Sigmoid colon (tissue), 7 donors: ENCODE measurements around the gene DIS3L2. TPM values are rescaled to one million over a fixed set of nuclear protein-coding genes. Genes with fewer than 3 reads are reported as not detected.

ENCODE experiments used
- DNase-seq: peaks from one replicate; pipeline ENCODE4 v3.0.0-alpha.2; 2019
- H3K27ac ChIP-seq, 4 donors: fragments of 200-600 bp; sonication (generic); one replicate each; pipeline ENCODE4 v1.5.1; 2016 to 2019; ENCODE audit warnings: mild to moderate bottlenecking in 1 of 4
- H3K27me3 ChIP-seq, 3 donors: fragments of 200-600 bp; sonication (generic); one replicate each; pipeline ENCODE4 v1.5.1; 2019; ENCODE audit warnings: mild to moderate bottlenecking in 1 of 3
- H3K36me3 ChIP-seq, 4 donors: fragments of 200-600 bp; sonication (generic); one replicate each; pipeline ENCODE4 v1.5.1; 2016 to 2019
- H3K4me1 ChIP-seq, 4 donors: fragments of 200-600 bp; sonication (generic); one replicate each; pipeline ENCODE4 v1.5.1; 2017 to 2019
- H3K4me3 ChIP-seq, 4 donors: fragments of 200-600 bp; sonication (generic); one replicate each; pipeline ENCODE4 v1.5.1; 2017 to 2019; ENCODE audit warnings: mild to moderate bottlenecking in 2 of 4, moderate library complexity in 1 of 4
- H3K9me3 ChIP-seq, 4 donors: fragments of 200-600 bp in 3 of 4; sonication (generic) in 3 of 4; one replicate each; pipeline versions ENCODE4 v1.5.1 to v1.6.1; 2013 to 2019
- EP300 ChIP-seq, 4 donors: sonication (generic); formaldehyde crosslinking; IDR thresholded peaks; one replicate each; pipeline ENCODE4 v1.6.1; 2017; ENCODE audit warnings: antibody characterized with exemption in 4 of 4
- POLR2A ChIP-seq, 2 donors: fragments of 450-650 bp; IDR thresholded peaks; one replicate each; pipeline ENCODE4 v1.6.1; 2016; ENCODE audit warnings: antibody characterized with exemption in 2 of 2, mild to moderate bottlenecking in 2 of 2, moderate library complexity in 2 of 2
- POLR2AphosphoS5 ChIP-seq, 4 donors: sonication (generic); formaldehyde crosslinking; IDR thresholded peaks; one replicate each; pipeline ENCODE4 v1.6.1; 2017; ENCODE audit warnings: antibody characterized with exemption in 4 of 4
- WGBS, 2 donors: extraction: QIAGEN DNeasy Blood & Tissue Kit; methylation state at CpG; one replicate each; pipeline ENCODE4 v1.1.7; 2013; 5-methylcytosine and 5-hydroxymethylcytosine counted together
- intact Hi-C: fragments of 100-400 bp; cut with DNase I; formaldehyde crosslinking; loops from one replicate; pipeline ENCODE4 v1.15.1; 2023
- polyA plus RNA-seq, 3 donors: library from polyadenylated mRNA; stranded (reverse); fragments of 200-250 nt; gene quantifications; one replicate each; pipeline ENCODE4 v1.2.3, GENCODE V29; 2013
- total RNA-seq, 4 donors: library from RNA; depleted of rRNA; stranded (reverse); fragments of >200 nt; gene quantifications; one replicate each; pipeline ENCODE4 v1.1.0, GENCODE V29; 2016
- TF ChIP-seq, protein P1 (sequence below), 4 experiments: fragments of 450-650 bp in 3 of 4; fragments of 200-600 bp in 1 of 4; IDR thresholded peaks; one replicate each; pipeline ENCODE4 v1.5.1; 2016 to 2019; ENCODE audit warnings: antibody characterized with exemption in 4 of 4, mild to moderate bottlenecking in 3 of 4, moderate library complexity in 2 of 4
- donor health status: healthy with polysubstance abuse.
- donor health status: Bipolar disorder and iron deficiency.
- donor health status: healthy.

DIS3L2 gene
- total and polyA plus RNA-seq, 7 donors, result 8.8 to 37.9 (median 22.5) TPM

DNA sequence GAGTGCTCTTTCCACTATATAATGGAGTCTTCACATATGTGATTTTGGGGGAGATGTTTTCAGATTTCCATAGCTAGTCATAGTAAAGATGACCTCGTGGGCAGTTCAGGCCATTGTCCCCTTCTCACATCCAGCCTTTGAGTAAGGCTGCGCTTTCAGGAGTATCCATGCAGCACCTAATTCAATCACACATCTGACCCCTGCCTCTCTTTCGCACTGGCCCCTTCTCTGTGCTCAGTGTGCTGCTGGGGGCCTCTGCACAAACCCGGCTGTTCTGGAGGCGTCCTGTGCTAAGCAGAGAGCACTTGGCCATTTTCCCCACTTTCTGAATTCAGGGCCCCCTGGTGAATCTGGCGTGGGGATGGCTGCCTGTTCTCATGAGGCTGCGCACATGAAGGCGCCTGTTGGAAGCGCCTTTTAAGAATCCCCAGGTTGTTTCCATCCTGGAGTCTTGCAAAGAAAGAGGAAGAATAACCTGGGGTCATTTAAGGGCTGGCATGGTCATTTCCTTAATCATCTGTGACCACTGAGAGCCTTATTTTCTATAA is 321.1 kb downstream of the DIS3L2 start:
- Histone ChIP-seq H3K4me1 (peaks cover 0 to 3% (median 0%) of the 10 kb centered on the region in 4 donors), H3K27ac (no peak overlapping the region), H3K9me3 (no peaks in the 10 kb centered on the region), H3K36me3 (peaks cover 0 to 6% (median 0%) of the 10 kb centered on the region in 4 donors), H3K27me3 (no peaks in the 10 kb centered on the region), H3K4me3 (no peak overlapping the region)
- intact Hi-C loops, result no loop called here
- TF ChIP-seq POLR2A (IDR thresholded peaks at IDR 0.05), result no peak
- TF ChIP-seq, protein P1, sequence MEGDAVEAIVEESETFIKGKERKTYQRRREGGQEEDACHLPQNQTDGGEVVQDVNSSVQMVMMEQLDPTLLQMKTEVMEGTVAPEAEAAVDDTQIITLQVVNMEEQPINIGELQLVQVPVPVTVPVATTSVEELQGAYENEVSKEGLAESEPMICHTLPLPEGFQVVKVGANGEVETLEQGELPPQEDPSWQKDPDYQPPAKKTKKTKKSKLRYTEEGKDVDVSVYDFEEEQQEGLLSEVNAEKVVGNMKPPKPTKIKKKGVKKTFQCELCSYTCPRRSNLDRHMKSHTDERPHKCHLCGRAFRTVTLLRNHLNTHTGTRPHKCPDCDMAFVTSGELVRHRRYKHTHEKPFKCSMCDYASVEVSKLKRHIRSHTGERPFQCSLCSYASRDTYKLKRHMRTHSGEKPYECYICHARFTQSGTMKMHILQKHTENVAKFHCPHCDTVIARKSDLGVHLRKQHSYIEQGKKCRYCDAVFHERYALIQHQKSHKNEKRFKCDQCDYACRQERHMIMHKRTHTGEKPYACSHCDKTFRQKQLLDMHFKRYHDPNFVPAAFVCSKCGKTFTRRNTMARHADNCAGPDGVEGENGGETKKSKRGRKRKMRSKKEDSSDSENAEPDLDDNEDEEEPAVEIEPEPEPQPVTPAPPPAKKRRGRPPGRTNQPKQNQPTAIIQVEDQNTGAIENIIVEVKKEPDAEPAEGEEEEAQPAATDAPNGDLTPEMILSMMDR (IDR thresholded peaks at IDR 0.05), result no peak
- WGBS, 2 donors, result 95 to 97% methylated on average over 9 of the region's 9 CpGs
- DNase-seq, result no peak

DNA sequence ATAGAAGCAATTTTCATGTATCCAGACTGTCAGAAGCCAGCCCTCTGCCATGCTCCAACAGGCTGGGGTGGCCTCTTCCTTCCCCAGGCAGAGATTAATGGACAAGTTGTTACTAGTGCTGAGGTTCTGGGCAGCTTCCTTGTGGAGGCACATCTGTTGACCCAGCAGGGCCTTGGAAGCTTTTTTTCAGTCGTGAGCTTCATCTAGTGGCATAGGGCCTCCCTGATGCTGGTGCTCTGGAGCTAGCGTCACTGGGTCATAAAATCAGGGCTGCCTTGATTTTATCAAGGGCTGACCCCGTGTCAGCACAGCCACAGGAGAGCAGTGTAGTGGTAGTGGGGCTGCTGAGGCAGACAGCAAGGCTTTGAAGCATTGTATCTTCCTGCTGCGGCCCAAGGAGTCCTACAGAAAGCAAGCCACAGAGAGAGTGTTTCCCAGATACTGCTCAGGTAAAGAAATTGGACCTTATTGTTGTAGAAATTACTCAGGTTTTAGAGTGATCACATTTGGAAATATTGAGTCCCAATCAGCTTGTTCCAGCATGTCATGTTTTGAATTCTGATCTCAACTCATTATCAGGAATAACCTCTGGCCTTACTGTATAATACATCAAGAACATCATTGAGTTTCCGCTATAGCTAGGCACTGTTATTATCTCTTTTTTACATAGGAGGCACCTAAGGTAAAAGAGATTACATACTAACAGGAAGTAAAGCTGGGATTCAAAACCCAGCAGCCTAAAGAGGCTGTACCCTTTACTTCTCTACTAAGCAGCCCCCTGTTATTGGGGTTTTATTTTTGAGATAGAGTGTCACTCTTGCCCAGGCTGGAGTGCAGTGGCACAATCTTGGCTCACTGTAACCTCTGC is 324.7 kb downstream of the DIS3L2 start:
- no peaks in the 10 kb centered on the region for H3K9me3 ChIP-seq
- 77 to 90% methylated on average over 5 of the region's 5 CpGs for WGBS, 2 donors
- intact Hi-C loops, result no loop called here
- TF ChIP-seq EP300 (IDR thresholded peaks at IDR 0.05) (no peak), POLR2AphosphoS5 (IDR thresholded peaks at IDR 0.05) (no peak), POLR2A (IDR thresholded peaks at IDR 0.05) (no peak)
- TF ChIP-seq, protein P1 (IDR thresholded peaks at IDR 0.05), result no peak
- H3K27ac ChIP-seq, result no peak overlapping the region
- no peaks in the 10 kb centered on the region for H3K36me3 ChIP-seq
- DNase-seq, result no peak
- no peaks in the 10 kb centered on the region for H3K27me3 ChIP-seq
- peaks cover 0 to 3% (median 0%) of the 10 kb centered on the region in 4 donors for H3K4me1 ChIP-seq
- no peak overlapping the region for H3K4me3 ChIP-seq

DNA sequence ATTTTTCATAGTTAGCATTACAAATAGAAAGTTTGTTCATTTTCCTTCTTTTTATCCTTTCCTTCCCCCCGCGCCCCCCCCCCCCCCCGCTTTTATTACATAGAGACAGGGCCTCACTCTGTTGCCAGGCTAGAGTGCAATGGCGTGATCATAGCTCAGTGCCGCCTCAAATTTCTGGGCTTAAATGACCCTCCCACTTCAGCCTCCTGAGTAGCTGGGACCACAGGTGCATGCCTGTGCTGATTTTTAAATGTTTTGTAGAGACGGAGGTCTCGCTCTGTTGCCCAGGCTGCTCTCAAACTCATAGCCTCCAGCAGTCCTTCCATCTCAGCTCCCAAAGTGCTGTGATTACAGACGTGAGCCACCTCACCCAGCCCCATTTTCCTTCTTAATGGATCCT is 325.8 kb downstream of the DIS3L2 start:
- no peaks in the 10 kb centered on the region for H3K36me3 ChIP-seq
- TF ChIP-seq EP300 (IDR thresholded peaks at IDR 0.05) (no peak), POLR2A (IDR thresholded peaks at IDR 0.05) (no peak), POLR2AphosphoS5 (IDR thresholded peaks at IDR 0.05) (no peak)
- TF ChIP-seq, protein P1 (IDR thresholded peaks at IDR 0.05), result no peak
- H3K9me3 ChIP-seq, result no peaks in the 10 kb centered on the region
- H3K27me3 ChIP-seq, result no peaks in the 10 kb centered on the region
- peaks cover 0 to 3% (median 0%) of the 10 kb centered on the region in 4 donors for H3K4me1 ChIP-seq
- WGBS, 2 donors, result 92 to 96% methylated on average over 8 of the region's 8 CpGs
- no peak overlapping the region for H3K27ac ChIP-seq
- no peak for DNase-seq
- no peak overlapping the region for H3K4me3 ChIP-seq
- intact Hi-C loops, result no loop called here

DNA sequence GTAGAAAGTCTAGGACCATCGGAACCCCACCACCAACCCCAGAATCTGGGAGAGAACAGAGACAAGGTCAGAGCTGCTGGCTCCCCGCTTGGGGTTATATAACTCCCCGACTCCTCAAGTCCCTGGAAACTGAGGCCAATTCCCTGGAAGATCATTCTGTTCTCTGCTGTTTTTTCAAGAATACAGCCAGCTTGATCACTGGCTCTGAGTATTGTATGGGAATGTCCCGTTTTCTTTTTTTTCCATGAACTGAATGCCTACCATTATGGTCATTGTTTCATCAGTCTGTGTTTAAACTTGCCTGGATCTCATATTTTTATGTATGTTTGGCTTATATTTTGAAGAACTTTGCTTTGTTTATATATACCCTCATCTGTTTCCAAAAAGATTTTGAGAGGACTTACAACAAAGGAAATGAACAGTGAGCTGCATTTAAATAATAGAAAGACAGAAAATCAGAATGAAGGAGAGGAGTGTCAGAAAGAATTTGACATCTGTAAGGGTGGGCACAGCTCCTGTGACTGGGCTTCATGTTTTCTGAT is 327.0 kb downstream of the DIS3L2 start:
- no peak overlapping the region for H3K4me3 ChIP-seq
- TF ChIP-seq, protein P1 (IDR thresholded peaks at IDR 0.05), result no peak
- TF ChIP-seq POLR2AphosphoS5 (IDR thresholded peaks at IDR 0.05) (no peak), EP300 (IDR thresholded peaks at IDR 0.05) (no peak), POLR2A (IDR thresholded peaks at IDR 0.05) (no peak)
- H3K27ac ChIP-seq, result no peak overlapping the region
- H3K4me1 ChIP-seq, result no peaks in the 10 kb centered on the region
- no peaks in the 10 kb centered on the region for H3K9me3 ChIP-seq
- no peak for DNase-seq
- 86 to 92% methylated on average over 4 of the region's 4 CpGs for WGBS, 2 donors
- no peaks in the 10 kb centered on the region for H3K36me3 ChIP-seq
- intact Hi-C loops, result no loop called here
- H3K27me3 ChIP-seq, result no peaks in the 10 kb centered on the region
